Heart left ventricle (tissue), 16 donors: Measurements from ENCODE around the gene CDK19. TPM values are rescaled to one million over a fixed set of nuclear protein-coding genes. Genes with fewer than 3 reads are reported as not detected.

Experiments used
- ATAC-seq, 4 donors: fragments of 200-7000 bp; cut with Tn5 transposase; one replicate each; pipeline ENCODE4 v1.9.1; 2020 to 2022; ENCODE audit warnings: moderate library complexity in 4 of 4, mild to moderate bottlenecking in 3 of 4, moderate number of reproducible peaks in 1 of 4
- DNase-seq, 5 donors: peaks; one replicate each; pipeline ENCODE4 v3.0.0-alpha.2; 2020
- H3K27ac ChIP-seq, 12 donors: fragments of 200-600 bp; sonication (generic) in 4 of 12; one replicate each; pipeline versions ENCODE4 v1.5.0 to v1.8.0; 2016 to 2022; ENCODE audit warnings: mild to moderate bottlenecking in 2 of 12
- H3K27me3 ChIP-seq, 9 donors: fragments of 200-600 bp; sonication (generic) in 2 of 9; one replicate each; pipeline versions ENCODE4 v1.5.1 to v1.8.0; 2016 to 2022; ENCODE audit warnings: mild to moderate bottlenecking in 3 of 9
- H3K36me3 ChIP-seq, 9 donors: fragments of 200-600 bp; sonication (generic) in 2 of 9; one replicate each; pipeline versions ENCODE4 v1.5.0 to v1.8.0; 2018 to 2022; ENCODE audit warnings: mild to moderate bottlenecking in 2 of 9
- H3K4me1 ChIP-seq, 12 donors: fragments of 200-600 bp; sonication (generic) in 4 of 12; one replicate each; pipeline versions ENCODE4 v1.5.0 to v1.8.0; 2016 to 2022; ENCODE audit warnings: mild to moderate bottlenecking in 3 of 12
- H3K4me3 ChIP-seq, 12 donors: fragments of 200-600 bp; sonication (generic) in 4 of 12; one replicate each; pipeline versions ENCODE4 v1.5.0 to v1.8.0; 2017 to 2022; ENCODE audit warnings: mild to moderate bottlenecking in 9 of 12, moderate library complexity in 4 of 12
- H3K9me3 ChIP-seq, 12 donors: fragments of 200-600 bp; sonication (generic) in 4 of 12; one replicate each; pipeline versions ENCODE4 v1.5.0 to v1.8.0; 2016 to 2022; ENCODE audit warnings: mild to moderate bottlenecking in 1 of 12
- CTCF ChIP-seq, 12 donors: fragments of 200-600 bp; sonication (generic) in 4 of 12; IDR thresholded peaks; one replicate each; pipeline versions ENCODE4 v1.5.0 to v1.8.0; 2018 to 2022; ENCODE audit warnings: antibody characterized with exemption in 12 of 12, mild to moderate bottlenecking in 5 of 12
- POLR2A ChIP-seq, 2 donors: fragments of 450-650 bp; IDR thresholded peaks; one replicate each; pipeline ENCODE4 v1.6.1; 2017; ENCODE audit warnings: antibody characterized with exemption in 2 of 2, mild to moderate bottlenecking in 2 of 2, moderate library complexity in 2 of 2
- WGBS, 4 donors: extraction: QIAGEN DNeasy Blood & Tissue Kit in 2 of 4; methylation state at CpG; one replicate each; pipeline versions ENCODE4 v1.1.5 to v1.1.7; 2013 to 2018; 5-methylcytosine and 5-hydroxymethylcytosine counted together
- intact Hi-C, 10 donors: fragments of 100-400 bp; cut with DNase I; formaldehyde crosslinking; loops; one replicate each; pipeline versions ENCODE4 v1.11.1 to v1.14.2; 2022
- polyA plus RNA-seq, 2 donors: library from polyadenylated mRNA; stranded (reverse); fragments of 200-250 nt; gene quantifications; one replicate each; pipeline ENCODE4 v1.2.3, GENCODE V29; 2013
- total RNA-seq, 9 donors: library from RNA; depleted of rRNA in 2 of 9; stranded (reverse); fragments of >200 nt in 2 of 9; fragmentation: NEBNext Ultra II Directional in 3 of 9; extraction: Animal tissue kit (Norgen Biotek cat#: 25700) in 3 of 9; gene quantifications; one replicate each; pipeline versions ENCODE4 v1.1.0 to v1.2.4, GENCODE V29; 2016 to 2023
- donor health status: ischemic (EF 13 %, LVEDD 7.1; RV severe dilation, severe dysfunction).
- donor health status: healthy with polysubstance abuse.
- donor health status: DM: no; HTN: yes; CAD: no.
- donor health status: DM: no; HTN: no; CAD: no.
- donor health status: ischemic (EF 25% LVEDD 6.9; RV normal size, moderate dysfunction).
- donor health status: ischemic (EF 25% LVEDD 5.7; RV mildly dilated, moderate dysfunction).
- donor health status: healthy.
- donor health status: DM: yes; HTN: yes; CAD: no.
- donor health status: ischemic (EF 35%, LVEDD 5.7; RV mildly dilated, moderate dysfunction).
- donor health status: nonischemic (EF 11% LVEDD 7.7; RV severe dilation, severe dysfunction).
- donor health status: DM: yes; HTN: yes; CAD: no.
- donor health status: PGD.
- donor health status: ischemic (EF 29% LVEDD 5.4; RV normal size, mild dysfunction).
- donor health status: nonischemic (EF 23%, LVEDD 6.1; RV moderate dilation, normal function).

CDK19 gene
- total and polyA plus RNA-seq, 11 donors, result 3.8 to 16.3 (median 8.3) TPM

- Histone ChIP-seq H3K36me3 (no peaks in the 10 kb centered on the region), H3K27me3 (no peaks in the 10 kb centered on the region), H3K9me3 (no peaks in the 10 kb centered on the region), H3K4me1 (peaks cover 0 to 10% (median 0%) of the 10 kb centered on the region in 12 donors), H3K27ac (no peak overlapping the region), H3K4me3 (no peak overlapping the region)
- DNase-seq (no peak), ATAC-seq (no peak)
- TF ChIP-seq CTCF (IDR thresholded peaks at IDR 0.05) (no peak), POLR2A (IDR thresholded peaks at IDR 0.05) (no peak)
- intact Hi-C loops, result no loop called here
These were observed 111.2 kb downstream of the CDK19 start for GRCh38 chr6:110703906-110704594.

GRCh38 chr6:110703010-110703905 is 112.0 kb downstream of the CDK19 start:
- H3K36me3 ChIP-seq, result no peaks in the 10 kb centered on the region
- no peaks in the 10 kb centered on the region for H3K27me3 ChIP-seq
- intact Hi-C loops, result no loop called here
- no peaks in the 10 kb centered on the region for H3K9me3 ChIP-seq
- DNase-seq, result no peak
- no peak overlapping the region for H3K27ac ChIP-seq
- TF ChIP-seq CTCF (IDR thresholded peaks at IDR 0.05) (no peak), POLR2A (IDR thresholded peaks at IDR 0.05) (no peak)
- peaks cover 0 to 10% (median 0%) of the 10 kb centered on the region in 12 donors for H3K4me1 ChIP-seq
- no peak overlapping the region for H3K4me3 ChIP-seq
- 42 to 62% (median 47%) methylated on average over 2 of the region's 2 CpGs for WGBS, 4 donors
- no peak for ATAC-seq

GRCh38 chr6:110699780-110700179 is 115.5 kb downstream of the CDK19 start:
- DNase-seq (no peak), ATAC-seq (no peak)
- Histone ChIP-seq H3K36me3 (no peaks in the 10 kb centered on the region), H3K27me3 (no peaks in the 10 kb centered on the region), H3K9me3 (peaks cover 0 to 9% (median 0%) of the 10 kb centered on the region in 12 donors), H3K4me3 (no peak overlapping the region), H3K27ac (no peak overlapping the region), H3K4me1 (peaks cover 0 to 10% (median 0%) of the 10 kb centered on the region in 12 donors)
- TF ChIP-seq POLR2A (IDR thresholded peaks at IDR 0.05) (no peak), CTCF (IDR thresholded peaks at IDR 0.05) (no peak)
- intact Hi-C loops, result no loop called here
- 83 to 91% (median 88%) methylated on average over 3 of the region's 3 CpGs for WGBS, 4 donors

- Histone ChIP-seq H3K27ac (no peak overlapping the region), H3K36me3 (no peaks in the 10 kb centered on the region), H3K9me3 (peaks cover 0 to 11% (median 0%) of the 10 kb centered on the region in 12 donors), H3K4me1 (peaks cover 0 to 6% (median 0%) of the 10 kb centered on the region in 12 donors), H3K4me3 (no peak overlapping the region), H3K27me3 (no peaks in the 10 kb centered on the region)
- TF ChIP-seq POLR2A (IDR thresholded peaks at IDR 0.05), result no peak
- no peak for TF ChIP-seq CTCF (IDR thresholded peaks at IDR 0.05)
- ATAC-seq (no peak), DNase-seq (no peak)
- intact Hi-C loops, result no loop called here
These were observed 121.3 kb downstream of the CDK19 start for GRCh38 chr6:110693994-110694393.
